ENCODE measurements around the gene STK39. TPM values are rescaled to one million over a fixed set of nuclear protein-coding genes. Genes with fewer than 3 reads are reported as not detected.
A peak's percentile ranks its signal among the peaks of the same experiment; 100 is the strongest.

The STK39 gene
- total RNA-seq, 1 experiment from 2014 or later, result 13.8 TPM

- Mint-ChIP-seq H3K36me3 (ENCODE audit: insufficient read depth, unreplicated experiment) (no peaks in the 10 kb centered on the region), H3K4me3 (ENCODE audit: unreplicated experiment) (no peak overlapping the region), H3K4me1 (ENCODE audit: insufficient read depth, unreplicated experiment) (peaks cover 12% of the 10 kb centered on the region), H3K27me3 (ENCODE audit: insufficient read depth, unreplicated experiment) (no peaks in the 10 kb centered on the region), H3K27ac (ENCODE audit: low read depth, unreplicated experiment) (no peak overlapping the region), H3K9me3 (ENCODE audit: unreplicated experiment) (no peaks in the 10 kb centered on the region)
- TF ChIP-seq CTCF (IDR thresholded peaks at IDR 0.05; ENCODE audit: unreplicated experiment), result no peak
- BruUV-seq (replicated peaks), result no TSS peak
- ChIA-PET POLR2A (no interaction called here), CTCF (interaction anchor here (0.6 kb wide), 1 partner anchor 242 kb away, joined by 3 read pairs; no protein-coding TSS in a partner anchor)
- intact Hi-C loops (cut with micrococcal nuclease), result no loop called here
- no peak for DNase-seq (ENCODE audit: unreplicated experiment)
These were observed 241.8 kb downstream of the STK39 start for GRCh38 chr2:168005586-168005985.

- Mint-ChIP-seq H3K4me1 (ENCODE audit: insufficient read depth, unreplicated experiment) (peaks cover 12% of the 10 kb centered on the region), H3K36me3 (ENCODE audit: insufficient read depth, unreplicated experiment) (no peaks in the 10 kb centered on the region), H3K27ac (ENCODE audit: low read depth, unreplicated experiment) (no peak overlapping the region), H3K4me3 (ENCODE audit: unreplicated experiment) (no peak overlapping the region), H3K27me3 (ENCODE audit: insufficient read depth, unreplicated experiment) (no peaks in the 10 kb centered on the region), H3K9me3 (ENCODE audit: unreplicated experiment) (no peaks in the 10 kb centered on the region)
- intact Hi-C loops (cut with micrococcal nuclease), result no loop called here
- no peak for DNase-seq (ENCODE audit: unreplicated experiment)
- ChIA-PET CTCF (no interaction called here), POLR2A (no interaction called here)
- no TSS peak for BruUV-seq (replicated peaks)
- TF ChIP-seq CTCF (IDR thresholded peaks at IDR 0.05; ENCODE audit: unreplicated experiment), result no peak
These were observed 243.5 kb downstream of the STK39 start for GRCh38 chr2:168003876-168004275.

- Mint-ChIP-seq H3K9me3 (ENCODE audit: unreplicated experiment) (no peaks in the 10 kb centered on the region), H3K27ac (ENCODE audit: low read depth, unreplicated experiment) (no peak overlapping the region), H3K4me3 (ENCODE audit: unreplicated experiment) (no peak overlapping the region), H3K4me1 (ENCODE audit: insufficient read depth, unreplicated experiment) (peaks cover 12% of the 10 kb centered on the region), H3K27me3 (ENCODE audit: insufficient read depth, unreplicated experiment) (no peaks in the 10 kb centered on the region), H3K36me3 (ENCODE audit: insufficient read depth, unreplicated experiment) (no peaks in the 10 kb centered on the region)
- intact Hi-C loops (cut with micrococcal nuclease), result no loop called here
- ChIA-PET CTCF (interaction anchor here (0.6 kb wide), 1 partner anchor 1486 kb away, joined by 3 read pairs; no protein-coding TSS in a partner anchor), POLR2A (interaction anchor here (0.7 kb wide), 1 partner anchor 947 kb away, joined by 3 read pairs; no protein-coding TSS in a partner anchor)
- TF ChIP-seq CTCF (IDR thresholded peaks at IDR 0.05; ENCODE audit: unreplicated experiment), result no peak
- DNase-seq (ENCODE audit: unreplicated experiment), result peak; percentile 35
- no TSS peak for BruUV-seq (replicated peaks)
These were observed 245.3 kb downstream of the STK39 start for GRCh38 chr2:168002021-168002553.

GRCh38 chr2:167992278-167992677 lies 255.1 kb downstream of the STK39 start:
- no peaks in the 10 kb centered on the region for H3K4me1 Mint-ChIP-seq (ENCODE audit: insufficient read depth, unreplicated experiment)
- DNase-seq (ENCODE audit: unreplicated experiment), result no peak
- intact Hi-C loops (cut with micrococcal nuclease), result no loop called here
- no peak overlapping the region for H3K4me3 Mint-ChIP-seq (ENCODE audit: unreplicated experiment)
- ChIA-PET CTCF (interaction anchor here (0.7 to 1.0 kb wide), 2 partner anchors 46 to 127 kb away, joined by 3 to 5 read pairs; no protein-coding TSS in a partner anchor), POLR2A (no interaction called here)
- H3K9me3 Mint-ChIP-seq (ENCODE audit: unreplicated experiment), result no peaks in the 10 kb centered on the region
- no peaks in the 10 kb centered on the region for H3K27me3 Mint-ChIP-seq (ENCODE audit: insufficient read depth, unreplicated experiment)
- TF ChIP-seq CTCF (IDR thresholded peaks at IDR 0.05; ENCODE audit: unreplicated experiment), result no peak
- BruUV-seq (replicated peaks), result no TSS peak
- H3K27ac Mint-ChIP-seq (ENCODE audit: low read depth, unreplicated experiment), result no peak overlapping the region
- H3K36me3 Mint-ChIP-seq (ENCODE audit: insufficient read depth, unreplicated experiment), result no peaks in the 10 kb centered on the region

Data from MCF 10A (cell line).